PC-9 (cell line): ENCODE measurements around the gene DIP2C.

Experiments
- CTCF ChIP-seq: fragments of 200-600 bp; sonication (generic); conservative IDR thresholded peaks from 2 replicates; pipeline ENCODE4 v1.6.1; 2017; ENCODE audit warnings: mixed run types, antibody characterized with exemption, mild to moderate bottlenecking, moderate library complexity
- EZH2 ChIP-seq: fragments of 200-600 bp; sonication (generic); IDR thresholded peaks from 2 replicates; pipeline ENCODE4 v1.8.0; 2017; ENCODE audit warnings: antibody characterized with exemption, low read depth

DNA sequence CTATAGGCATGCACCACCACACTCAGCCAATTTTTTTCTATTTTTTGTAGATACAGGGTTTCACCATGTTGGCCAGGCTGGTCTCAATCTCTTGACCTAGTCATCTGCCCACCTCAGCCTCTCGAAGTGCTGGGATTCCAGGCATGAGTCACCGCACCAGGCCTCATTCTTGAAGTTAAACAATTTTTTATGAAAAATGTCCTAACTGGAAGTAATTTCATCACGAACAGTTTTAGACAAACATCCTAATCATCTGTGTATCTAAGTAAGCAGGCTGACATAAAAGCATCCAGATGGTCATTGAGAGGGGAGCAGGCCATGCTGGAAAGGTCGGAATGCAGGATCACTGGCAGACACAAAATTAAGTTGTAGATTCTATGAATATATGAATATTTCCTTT is 285.1 kb downstream of the DIP2C start:
- TF ChIP-seq CTCF (no peak), EZH2 (no peak)
